Coronary artery (tissue), 2 donors: ENCODE measurements around the gene EXOC6B.

ENCODE experiments used
- DNase-seq: peaks from one replicate; pipeline ENCODE4 v3.0.0-alpha.2; 2017; ENCODE audit warnings: low spot score
- H3K27ac ChIP-seq, 2 donors: fragments of 200-600 bp; sonication (generic); one replicate each; pipeline ENCODE4 v1.5.1; 2016 to 2019
- H3K4me3 ChIP-seq: fragments of 200-600 bp; sonication (generic); 2 replicates; pipeline ENCODE4 v1.5.1; 2016; ENCODE audit warnings: mild to moderate bottlenecking, moderate library complexity
- TF ChIP-seq, protein P1 (sequence below): fragments of 200-600 bp; sonication (generic); IDR thresholded peaks from one replicate; pipeline ENCODE4 v1.5.1; 2019; ENCODE audit warnings: antibody characterized with exemption

EXOC6B gene

GRCh38 chr2:72204786-72205503 lies 620.9 kb downstream of the EXOC6B start:
- H3K4me3 ChIP-seq, result no peak overlapping the region
- H3K27ac ChIP-seq, result peak overlapping the region in 1 of 2 donors; percentile 61
- TF ChIP-seq, protein P1, sequence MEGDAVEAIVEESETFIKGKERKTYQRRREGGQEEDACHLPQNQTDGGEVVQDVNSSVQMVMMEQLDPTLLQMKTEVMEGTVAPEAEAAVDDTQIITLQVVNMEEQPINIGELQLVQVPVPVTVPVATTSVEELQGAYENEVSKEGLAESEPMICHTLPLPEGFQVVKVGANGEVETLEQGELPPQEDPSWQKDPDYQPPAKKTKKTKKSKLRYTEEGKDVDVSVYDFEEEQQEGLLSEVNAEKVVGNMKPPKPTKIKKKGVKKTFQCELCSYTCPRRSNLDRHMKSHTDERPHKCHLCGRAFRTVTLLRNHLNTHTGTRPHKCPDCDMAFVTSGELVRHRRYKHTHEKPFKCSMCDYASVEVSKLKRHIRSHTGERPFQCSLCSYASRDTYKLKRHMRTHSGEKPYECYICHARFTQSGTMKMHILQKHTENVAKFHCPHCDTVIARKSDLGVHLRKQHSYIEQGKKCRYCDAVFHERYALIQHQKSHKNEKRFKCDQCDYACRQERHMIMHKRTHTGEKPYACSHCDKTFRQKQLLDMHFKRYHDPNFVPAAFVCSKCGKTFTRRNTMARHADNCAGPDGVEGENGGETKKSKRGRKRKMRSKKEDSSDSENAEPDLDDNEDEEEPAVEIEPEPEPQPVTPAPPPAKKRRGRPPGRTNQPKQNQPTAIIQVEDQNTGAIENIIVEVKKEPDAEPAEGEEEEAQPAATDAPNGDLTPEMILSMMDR, result no peak
- DNase-seq, result no peak

DNA sequence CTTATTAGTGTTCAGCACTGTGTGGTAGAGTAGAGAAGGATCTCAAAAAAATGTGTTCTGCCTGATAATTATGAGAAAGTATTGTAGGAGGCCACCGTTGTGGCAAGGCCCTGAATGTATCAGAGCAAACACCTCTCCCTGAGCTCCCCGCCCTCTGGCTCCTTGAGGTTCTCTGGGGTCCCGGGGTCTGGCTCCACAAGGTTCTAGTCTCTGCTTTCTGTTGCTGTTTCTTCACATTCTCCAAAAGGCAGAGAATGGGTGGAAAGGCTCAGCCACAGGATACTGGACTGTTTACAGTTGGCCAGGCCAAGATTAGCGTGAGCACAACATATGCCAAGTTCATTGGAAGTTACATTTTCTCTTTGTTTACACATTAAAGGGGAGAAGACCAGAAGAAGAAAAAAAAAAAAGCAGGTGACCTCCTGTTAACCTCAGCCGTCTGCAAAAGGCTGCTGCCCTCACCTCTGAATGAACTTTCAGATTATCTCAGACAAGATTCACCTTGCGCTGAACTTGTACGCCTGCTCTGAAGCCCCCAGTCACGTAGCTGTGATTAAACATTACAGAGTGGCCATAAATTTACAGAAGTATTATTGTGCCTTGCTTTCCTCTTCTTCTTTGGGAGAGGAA lies 621.6 kb downstream of the EXOC6B start:
- no peak for DNase-seq
- TF ChIP-seq, protein P1, result no peak
- Histone ChIP-seq H3K27ac (no peak overlapping the region), H3K4me3 (no peak overlapping the region)

- DNase-seq, result no peak
- no peak overlapping the region for H3K27ac ChIP-seq
- TF ChIP-seq, protein P1, result no peak
- H3K4me3 ChIP-seq, result no peak overlapping the region
Observed at GRCh38 chr2:72198532-72199241, 627.1 kb downstream of the EXOC6B start.

DNA sequence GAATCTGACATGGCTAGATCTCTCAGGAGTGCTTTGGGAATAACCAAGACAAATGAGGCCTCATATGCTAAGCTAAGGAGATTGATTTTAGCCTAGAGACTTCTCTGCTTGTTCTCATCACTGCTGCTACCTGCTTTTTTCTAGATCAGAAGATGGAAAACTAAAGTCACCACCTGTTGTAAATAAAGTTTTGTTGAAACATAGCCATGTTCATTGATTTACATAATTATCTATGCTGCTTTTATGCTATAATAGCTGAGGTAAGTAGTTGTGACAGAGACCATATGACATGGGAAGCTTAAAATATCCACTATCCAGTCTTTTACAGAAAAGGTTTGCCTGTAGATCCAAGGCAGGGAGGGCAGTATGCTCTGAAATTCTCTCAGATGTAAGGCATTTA lies 632.1 kb downstream of the EXOC6B start:
- DNase-seq, result no peak
- TF ChIP-seq, protein P1, result no peak
- Histone ChIP-seq H3K27ac (no peak overlapping the region), H3K4me3 (no peak overlapping the region)

DNA sequence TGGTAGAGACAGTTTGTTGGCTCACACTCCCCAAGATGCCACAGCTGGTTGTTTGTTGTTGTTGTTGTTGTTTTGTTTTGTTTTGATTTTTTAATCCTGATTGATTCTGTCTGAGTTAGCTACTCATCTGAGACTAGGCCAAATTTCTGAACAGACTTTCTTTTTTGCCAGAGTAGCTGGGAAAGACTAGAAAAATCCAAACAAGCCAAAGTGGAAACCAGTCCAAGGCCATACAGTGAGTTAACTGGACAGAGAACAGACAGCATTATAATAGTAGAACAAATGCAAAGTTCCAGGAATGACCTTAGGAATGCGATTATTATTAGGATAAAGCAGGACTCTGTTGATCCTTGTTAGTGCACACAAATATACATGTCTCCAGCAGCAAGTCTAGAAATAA lies 634.4 kb downstream of the EXOC6B start:
- H3K4me3 ChIP-seq, result no peak overlapping the region
- DNase-seq, result no peak
- TF ChIP-seq, protein P1, result no peak
- H3K27ac ChIP-seq, result no peak overlapping the region

DNA sequence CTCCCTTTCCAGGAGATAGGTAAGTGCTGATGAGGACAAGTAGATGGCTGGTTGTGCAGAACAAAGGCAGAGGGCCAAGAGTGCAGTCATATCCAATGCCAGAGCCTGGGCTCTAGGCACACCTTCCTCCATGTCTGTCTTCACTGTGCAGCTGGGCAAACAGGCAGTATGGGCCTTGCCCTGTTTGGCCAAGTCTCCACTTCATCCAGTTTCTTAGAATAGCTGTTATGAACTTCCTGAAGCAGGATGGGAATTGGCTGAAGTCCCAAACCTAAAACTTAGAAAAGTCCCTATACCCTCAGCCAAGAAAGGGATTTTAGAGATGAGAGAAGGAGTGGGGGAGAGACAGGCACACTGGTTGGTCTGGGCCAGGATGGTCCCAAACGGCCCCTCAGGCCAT lies 640.6 kb downstream of the EXOC6B start:
- no peak for DNase-seq
- H3K4me3 ChIP-seq, result no peak overlapping the region
- no peak overlapping the region for H3K27ac ChIP-seq
- TF ChIP-seq, protein P1, result no peak
